Endothelial cell of umbilical vein (primary cell): Measurements from ENCODE around the gene DCLK2. TPM values are rescaled to one million over a fixed set of nuclear protein-coding genes. Genes with fewer than 3 reads are reported as not detected.

ENCODE experiments used
- BruUV-seq: library from RNA; stranded (reverse); fragments of 400-500 nt; replicated peaks from 2 replicates; lab custom pipeline; 2021; lab: Mats Ljungman, UMichigan
- CTCF ChIA-PET: fragments of 300-600, 350-600 bp; sonication (Branson Sonifier 250); formaldehyde crosslinking; loops from one replicate; lab custom pipeline; 2021; ENCODE audit warnings: antibody characterized with exemption, inconsistent platforms; lab: Charles Lee
- POLR2A ChIA-PET: fragments of 300-600, 350-600 bp; sonication (Branson Sonifier 250); formaldehyde crosslinking; loops from one replicate; lab custom pipeline; 2021; ENCODE audit warnings: antibody characterized with exemption, inconsistent platforms; lab: Charles Lee
- DNase-seq: peaks from one replicate; pipeline ENCODE4 v3.0.0-alpha.2; 2011; ENCODE audit warnings: low read depth, low spot score
- FAIRE-seq: peaks from 2 replicates; lab custom pipeline; 2011; peaks lifted over from hg19 to GRCh38; lab: Jason Lieb, UNC
- H2AFZ ChIP-seq: 2 replicates; pipeline ENCODE4 v1.6.0; 2012; ENCODE audit warnings: low read depth, low read length, control low read depth, inconsistent platforms
- H3K27ac ChIP-seq: 2 replicates; pipeline ENCODE4 v1.5.1; 2011; ENCODE audit warnings: low read depth, mild to moderate bottlenecking, control low read depth, low read length, moderate library complexity; ENCODE audit not compliant: insufficient read depth
- H3K27me3 ChIP-seq, 2 experiments: 2 replicates each; pipeline versions ENCODE4 v1.6.0 to v1.6.1; 2011; ENCODE audit warnings: low read length in 2 of 2, mixed read lengths in 1 of 2; ENCODE audit not compliant: control insufficient read depth in 2 of 2, insufficient read depth in 2 of 2
- H3K36me3 ChIP-seq, 2 experiments: 2 replicates in 1 of 2; 3 replicates in 1 of 2; pipeline ENCODE4 v1.5.1; 2011; ENCODE audit warnings: low read length in 2 of 2, mild to moderate bottlenecking in 1 of 2, moderate library complexity in 1 of 2; ENCODE audit not compliant: control insufficient read depth in 2 of 2, insufficient read depth in 2 of 2; ENCODE audit errors: extremely low read depth in 1 of 2
- H3K4me1 ChIP-seq: 3 replicates; pipeline ENCODE4 v1.5.1; 2011; ENCODE audit warnings: mild to moderate bottlenecking, low read length; ENCODE audit not compliant: control insufficient read depth, insufficient read depth; ENCODE audit errors: extremely low read depth
- H3K4me2 ChIP-seq: 2 replicates; pipeline ENCODE4 v1.6.1; 2011; ENCODE audit warnings: low read length, control low read depth, mixed read lengths; ENCODE audit not compliant: insufficient read depth
- H3K4me3 ChIP-seq, 3 experiments: fragments of 200-600 bp in 1 of 3; sonication (generic), shearing (Covaris generic) in 1 of 3; replicated peaks in 1 of 3; 2 replicates each; pipeline ENCODE4 v1.5.1; 2011 to 2016; ENCODE audit warnings: control low read depth in 3 of 3, low read length in 3 of 3, mild to moderate bottlenecking in 2 of 3, inconsistent platforms in 1 of 3, low read depth in 1 of 3, moderate library complexity in 1 of 3; ENCODE audit not compliant: insufficient read depth in 1 of 3
- H3K79me2 ChIP-seq: 2 replicates; pipeline ENCODE4 v1.6.0; 2012; ENCODE audit warnings: low read length, inconsistent platforms; ENCODE audit not compliant: control insufficient read depth, insufficient read depth
- H3K9ac ChIP-seq: replicated peaks from 2 replicates; pipeline ENCODE3; 2011; ENCODE audit warnings: low read length, control low read depth; ENCODE audit not compliant: insufficient read depth; ENCODE audit errors: extremely low read depth
- H3K9me1 ChIP-seq: replicated peaks from 3 replicates; pipeline ENCODE4 v1.6.0; 2011; ENCODE audit warnings: mild to moderate bottlenecking, low read length; ENCODE audit not compliant: control insufficient read depth, insufficient read depth; ENCODE audit errors: extremely low read depth
- H3K9me3 ChIP-seq: replicated peaks from 2 replicates; pipeline ENCODE4 v1.5.1; 2012; ENCODE audit warnings: low read length, inconsistent platforms; ENCODE audit not compliant: control insufficient read depth, insufficient read depth
- H4K20me1 ChIP-seq: replicated peaks from 2 replicates; pipeline ENCODE3; 2011; ENCODE audit warnings: mild to moderate bottlenecking, low read length; ENCODE audit not compliant: control insufficient read depth, insufficient read depth; ENCODE audit errors: extremely low read depth
- CTCF ChIP-seq, 2 donors: IDR thresholded peaks; 1 replicate in 1 of 2; 2 replicates in 1 of 2; pipeline ENCODE4 v1.5.1; 2011; ENCODE audit warnings: low read length in 2 of 2, mild to moderate bottlenecking in 2 of 2, moderate library complexity in 2 of 2, control low read depth in 1 of 2, inconsistent platforms in 1 of 2, low read depth in 1 of 2; ENCODE audit not compliant: insufficient read depth in 1 of 2; ENCODE audit errors: extremely low read depth in 1 of 2
- EZH2 ChIP-seq: IDR thresholded peaks from 2 replicates; pipeline ENCODE4 v1.6.1; 2012; ENCODE audit warnings: borderline replicate concordance, low read depth, mild to moderate bottlenecking, moderate library complexity, low read length, inconsistent platforms; ENCODE audit not compliant: severe bottlenecking
- FOS ChIP-seq: IDR thresholded peaks from 2 replicates; pipeline ENCODE4 v1.6.1; 2011; ENCODE audit warnings: mild to moderate bottlenecking, low read length, moderate library complexity, borderline replicate concordance; ENCODE audit not compliant: insufficient read depth
- GATA2 ChIP-seq: IDR thresholded peaks from 2 replicates; pipeline ENCODE4 v1.7.0; 2011; ENCODE audit warnings: low read depth, mild to moderate bottlenecking, moderate library complexity, mixed read lengths, low read length; ENCODE audit not compliant: insufficient read length, insufficient read depth
- JUN ChIP-seq: IDR thresholded peaks from 2 replicates; pipeline ENCODE4 v1.6.1; 2011; ENCODE audit warnings: borderline replicate concordance, low read depth; ENCODE audit not compliant: insufficient read length, insufficient read depth
- MAX ChIP-seq: IDR thresholded peaks from 2 replicates; pipeline ENCODE4 v1.6.1; 2011; ENCODE audit not compliant: insufficient read depth, insufficient read length
- MYC ChIP-seq: IDR thresholded peaks from one replicate; pipeline ENCODE4 v1.6.1; 2011; ENCODE audit warnings: mild to moderate bottlenecking, low read depth, low read length
- POLR2A ChIP-seq: IDR thresholded peaks from 2 replicates; pipeline ENCODE4 v1.6.1; 2012; ENCODE audit warnings: low read depth, mild to moderate bottlenecking, control low read depth, low read length
- POLR2AphosphoS5 ChIP-seq: IDR thresholded peaks from 2 replicates; pipeline ENCODE4 v1.6.1; 2012; ENCODE audit warnings: low read depth, mild to moderate bottlenecking, control low read depth, low read length, moderate library complexity; ENCODE audit not compliant: insufficient read depth
- dilution Hi-C: fragments of 300-500 bp; cut with MboI; formaldehyde crosslinking; loops from one replicate; pipeline ENCODE4 v1.15.0; 2019; ENCODE audit warnings: low sequenced_read_pairs; ENCODE audit not compliant: extremely low pct_ligation_motif_present
- intact Hi-C: fragments of 100-400 bp; cut with micrococcal nuclease; formaldehyde crosslinking; loops from one replicate; pipeline ENCODE4 v1.10.0; 2022
- polyA plus RNA-seq, 4 experiments: library from polyadenylated mRNA; depleted of rRNA in 3 of 4; stranded (reverse) in 3 of 4; unstranded in 1 of 4; fragments of >200 nt; gene quantifications; 2 replicates each; pipeline versions ENCODE4 v1.2.1 to v1.2.3, GENCODE V29; 2011 to 2012; ENCODE audit warnings: missing spikeins in 1 of 4
- total RNA-seq: library from RNA; stranded (reverse); gene quantifications from 2 replicates; pipeline ENCODE4 v1.2.3, GENCODE V29; 2021

The DCLK2 gene
- total and polyA plus RNA-seq, 2 donors (not counting 3 experiments of a cell fraction or from before 2014, with no cell fraction given): 1.7 to 4.7 TPM

- no TSS peak for BruUV-seq
- dilution Hi-C loops (no loop called here), intact Hi-C loops (no loop called here)
- no peak overlapping the region for H3K4me3 ChIP-seq
- no peaks in the 10 kb centered on the region for H3K9me3 ChIP-seq
- no peak overlapping the region for H3K27ac ChIP-seq
- no peaks in the 10 kb centered on the region for H3K27me3 ChIP-seq
- H3K4me1 ChIP-seq: no peaks in the 10 kb centered on the region
- no peak for TF ChIP-seq MAX
- TF ChIP-seq GATA2: no peak
- no peak for TF ChIP-seq MYC
- no peak for TF ChIP-seq JUN
- no peak for TF ChIP-seq POLR2A
- TF ChIP-seq FOS: no peak
- no peak for TF ChIP-seq POLR2AphosphoS5
- TF ChIP-seq CTCF (IDR thresholded peaks at IDR 0.05; ENCODE audit: extremely low read depth in 1 of 2, insufficient read depth in 1 of 2, low read depth in 1 of 2, low read length in 2 of 2): no peak
- TF ChIP-seq EZH2: no peak
- H3K36me3 ChIP-seq: no peaks in the 10 kb centered on the region
- H3K79me2 ChIP-seq: no peaks in the 10 kb centered on the region
- no peak overlapping the region for H3K4me2 ChIP-seq
- DNase-seq (no peak), FAIRE-seq (no peak)
- H4K20me1 ChIP-seq: no peaks in the 10 kb centered on the region
- no peak overlapping the region for H2AFZ ChIP-seq
- ChIA-PET CTCF (interaction anchor here (1.3 to 4.9 kb wide), 2 partner anchors 13 to 102 kb away, joined by 3 to 39 read pairs; no protein-coding TSS in a partner anchor), POLR2A (no interaction called here)
- H3K9ac ChIP-seq: no peak overlapping the region
- H3K9me1 ChIP-seq: no peaks in the 10 kb centered on the region
Observed at GRCh38 chr4:150106886-150107285, 28.6 kb downstream of the DCLK2 start.
